Measurements from ENCODE around the gene SOD2.
"Not testable (repeated sequence)": the region's sequence is repeated elsewhere in the genome, so short reads cannot be mapped to it uniquely, and the experiment has no call there.

The SOD2 gene

GRCh38 chr6:159682295-159682694, 10.7 kb downstream of the SOD2 start:
- no peak for DNase-seq (ENCODE audit: low spot score)

- DNase-seq (ENCODE audit: low spot score), result no peak
Observed at GRCh38 chr6:159681191-159681880, 11.7 kb downstream of the SOD2 start.

GRCh38 chr6:159680104-159680503, 12.9 kb downstream of the SOD2 start:
- DNase-seq (ENCODE audit: low spot score), result no peak

GRCh38 chr6:159679091-159680077, 13.7 kb downstream of the SOD2 start:
- DNase-seq (ENCODE audit: low spot score), result no peak

GRCh38 chr6:159678574-159678973, 14.5 kb downstream of the SOD2 start:
- no peak for DNase-seq (ENCODE audit: low spot score)

- no peak for DNase-seq (ENCODE audit: low spot score)
Observed at GRCh38 chr6:159677506-159678165, 15.4 kb downstream of the SOD2 start.

- DNase-seq (ENCODE audit: low spot score), result no peak
Observed at GRCh38 chr6:159676890-159677505, 16.0 kb downstream of the SOD2 start.

GRCh38 chr6:159676236-159676635, 16.8 kb downstream of the SOD2 start:
- DNase-seq (ENCODE audit: low spot score), result not testable (repeated sequence)

- DNase-seq (ENCODE audit: low spot score), result no peak
Observed at GRCh38 chr6:159665868-159666635, 27.0 kb downstream of the SOD2 start.

GRCh38 chr6:159663368-159663889, 29.6 kb downstream of the SOD2 start:
- DNase-seq (ENCODE audit: low spot score), result not testable (repeated sequence)

- DNase-seq (ENCODE audit: low spot score), result not testable (repeated sequence)
Observed at GRCh38 chr6:159661977-159662376, 31.1 kb downstream of the SOD2 start.

- DNase-seq (ENCODE audit: low spot score), result no peak
Observed at GRCh38 chr6:159655409-159655988, 37.5 kb downstream of the SOD2 start.

GRCh38 chr6:159654483-159655098, 38.5 kb downstream of the SOD2 start:
- DNase-seq (ENCODE audit: low spot score), result peak; percentile 61

GRCh38 chr6:159650314-159650713, 42.7 kb downstream of the SOD2 start:
- no peak for DNase-seq (ENCODE audit: low spot score)

- DNase-seq (ENCODE audit: low spot score), result no peak
Observed at GRCh38 chr6:159649441-159649840, 43.6 kb downstream of the SOD2 start.

- DNase-seq (ENCODE audit: low spot score), result no peak
Observed at GRCh38 chr6:159646733-159647132, 46.3 kb downstream of the SOD2 start.

- no peak for DNase-seq (ENCODE audit: low spot score)
Observed at GRCh38 chr6:159646116-159646515, 46.9 kb downstream of the SOD2 start.

GRCh38 chr6:159645640-159646039, 47.4 kb downstream of the SOD2 start:
- no peak for DNase-seq (ENCODE audit: low spot score)
